HS-27A (cell line): Measurements from ENCODE around the gene LILRA5.
A peak's percentile ranks its signal among the peaks of the same experiment; 100 is the strongest.
"Not testable (repeated sequence)": the region's sequence is repeated elsewhere in the genome, so short reads cannot be mapped to it uniquely, and the experiment has no call there.

Experiments used
- DNase-seq: peaks from one replicate; pipeline ENCODE4 v3.0.0-alpha.2; 2012; ENCODE audit warnings: low read depth, missing footprints

The LILRA5 gene

DNA sequence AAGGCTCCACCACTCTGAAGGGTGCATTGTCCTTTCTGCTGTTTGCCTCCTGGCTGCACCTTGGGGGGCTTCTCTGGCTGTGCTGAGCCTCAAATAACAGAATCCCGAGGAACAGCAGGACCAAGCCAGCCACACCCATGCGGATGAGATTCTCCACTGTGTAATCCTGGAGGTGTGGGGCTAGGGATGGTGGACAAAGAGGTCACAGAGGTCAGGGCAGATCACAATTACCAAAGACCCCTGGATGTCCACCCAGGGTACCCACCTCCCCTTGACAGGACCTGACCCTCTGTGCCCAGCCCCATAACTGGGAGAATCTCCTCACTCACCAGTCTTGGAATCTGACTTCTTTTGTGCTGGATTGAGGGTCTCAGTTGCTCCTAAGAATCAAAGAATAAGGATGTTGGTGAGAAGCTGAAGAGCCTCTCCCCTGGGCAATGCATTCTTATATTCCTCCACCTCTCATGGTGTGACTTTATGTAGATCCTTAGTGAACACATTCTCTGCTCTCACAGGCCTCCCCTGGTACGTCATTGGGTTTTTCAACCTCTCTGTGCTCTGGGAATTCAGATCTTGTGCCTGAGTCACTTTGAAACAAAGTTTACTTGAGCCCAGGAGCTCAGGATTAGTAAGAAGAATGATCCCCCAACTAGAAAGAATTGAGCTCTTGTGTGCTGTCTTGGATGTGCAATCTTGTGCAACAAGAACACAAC, 20.8 kb upstream of the LILRA5 start:
- no peak for DNase-seq

GRCh38 chr19:54332149-54332548, 19.2 kb upstream of the LILRA5 start:
- no peak for DNase-seq

GRCh38 chr19:54331626-54332025, 18.7 kb upstream of the LILRA5 start:
- DNase-seq, result no peak

DNA sequence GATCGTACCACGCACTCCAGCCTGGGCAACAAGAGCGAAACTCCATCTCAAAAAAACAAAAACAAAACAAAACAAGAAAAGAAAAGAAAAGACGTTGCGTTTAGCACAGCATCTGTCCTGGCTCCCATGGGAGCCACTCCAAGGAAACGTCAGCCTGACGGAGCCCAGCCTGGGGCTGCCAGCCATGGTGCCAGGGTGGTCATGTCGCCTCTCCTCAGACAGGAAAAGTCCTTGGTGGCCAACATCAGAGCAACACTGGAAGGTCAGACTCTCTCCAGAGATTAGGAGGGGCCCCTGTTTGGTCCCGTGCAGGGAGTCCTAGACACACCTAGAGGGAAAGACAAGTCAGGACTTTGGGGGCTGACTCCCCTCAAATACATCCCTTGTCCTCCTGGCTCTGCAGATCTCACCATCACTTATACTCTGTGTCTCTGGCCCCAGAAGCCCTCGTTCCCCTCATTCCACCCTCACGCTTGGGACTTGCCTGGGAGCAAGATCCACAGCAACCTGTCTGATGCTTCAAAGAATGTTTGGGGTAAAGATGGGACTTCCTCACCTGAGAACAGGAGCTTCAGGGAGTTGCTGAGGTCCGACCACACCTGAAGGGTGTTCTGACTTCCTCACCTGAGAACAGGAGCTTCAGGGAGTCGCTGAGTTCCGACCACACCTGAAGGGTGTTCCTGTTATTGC, 16.7 kb upstream of the LILRA5 start:
- DNase-seq, result no peak

GRCh38 chr19:54328781-54329180, 15.8 kb upstream of the LILRA5 start:
- not testable (repeated sequence) for DNase-seq

GRCh38 chr19:54325631-54326030, 12.7 kb upstream of the LILRA5 start:
- no peak for DNase-seq

- DNase-seq, result peak; percentile 9
Observed at GRCh38 chr19:54325194-54325621, 12.2 kb upstream of the LILRA5 start.

- DNase-seq, result no peak
Observed at GRCh38 chr19:54324071-54324470, 11.1 kb upstream of the LILRA5 start.

GRCh38 chr19:54322934-54323333, 10.0 kb upstream of the LILRA5 start:
- not testable (repeated sequence) for DNase-seq

DNA sequence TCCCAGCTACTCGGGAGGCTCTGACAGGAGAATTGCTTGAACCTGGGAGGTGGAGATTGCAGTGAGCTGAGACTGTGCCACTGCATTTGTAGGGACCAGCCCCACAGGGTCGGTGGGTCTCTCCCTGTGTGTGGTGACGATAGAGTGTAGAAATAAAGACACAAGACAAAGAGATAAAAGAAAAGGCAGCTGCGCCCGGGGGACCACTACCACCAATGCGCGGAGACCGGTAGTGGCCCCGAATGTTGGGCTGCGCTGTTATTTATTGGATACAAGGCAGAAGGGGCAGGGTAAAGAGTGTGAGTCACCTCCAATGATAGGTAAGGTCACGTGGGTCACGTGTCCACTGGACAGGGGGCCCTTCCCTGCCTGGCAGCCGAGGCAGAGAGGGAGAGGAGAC, 9.3 kb upstream of the LILRA5 start:
- DNase-seq, result not testable (repeated sequence)

- DNase-seq, result no peak
Observed at GRCh38 chr19:54319892-54320670, 7.1 kb upstream of the LILRA5 start.

DNA sequence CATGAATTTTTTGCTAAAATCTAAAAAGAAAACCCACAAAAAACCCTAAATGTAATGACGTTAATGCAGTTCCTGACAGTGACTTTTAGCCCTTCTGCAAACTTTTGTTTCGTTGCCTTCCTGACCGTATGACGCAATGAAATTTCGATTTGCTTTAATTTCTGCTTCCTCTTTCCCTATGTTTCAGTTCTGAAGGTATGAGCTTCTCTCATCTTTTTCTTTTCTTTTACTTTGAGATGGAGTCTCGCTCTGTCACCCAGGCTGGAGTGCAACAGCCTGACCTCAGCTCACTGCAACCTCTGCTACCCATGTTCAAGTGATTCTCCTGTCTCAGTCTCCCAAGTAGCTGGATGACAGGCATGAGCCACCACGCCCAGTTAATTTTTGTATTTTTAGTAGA, 6.1 kb upstream of the LILRA5 start:
- no peak for DNase-seq

DNA sequence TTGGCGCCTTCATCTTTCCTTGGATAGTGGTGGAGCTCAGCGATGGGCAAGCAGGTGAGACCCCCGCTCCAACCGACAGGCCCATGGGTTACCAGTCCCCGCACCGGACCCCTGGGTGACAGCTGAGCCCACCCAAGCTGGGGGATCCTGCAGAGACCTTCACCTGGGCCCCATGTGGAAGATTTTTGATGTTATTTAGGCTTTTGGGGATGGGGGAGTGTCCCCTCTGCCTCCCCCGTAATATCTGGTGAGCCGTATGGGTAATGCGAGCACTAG, 4.9 kb upstream of the LILRA5 start:
- no peak for DNase-seq

DNA sequence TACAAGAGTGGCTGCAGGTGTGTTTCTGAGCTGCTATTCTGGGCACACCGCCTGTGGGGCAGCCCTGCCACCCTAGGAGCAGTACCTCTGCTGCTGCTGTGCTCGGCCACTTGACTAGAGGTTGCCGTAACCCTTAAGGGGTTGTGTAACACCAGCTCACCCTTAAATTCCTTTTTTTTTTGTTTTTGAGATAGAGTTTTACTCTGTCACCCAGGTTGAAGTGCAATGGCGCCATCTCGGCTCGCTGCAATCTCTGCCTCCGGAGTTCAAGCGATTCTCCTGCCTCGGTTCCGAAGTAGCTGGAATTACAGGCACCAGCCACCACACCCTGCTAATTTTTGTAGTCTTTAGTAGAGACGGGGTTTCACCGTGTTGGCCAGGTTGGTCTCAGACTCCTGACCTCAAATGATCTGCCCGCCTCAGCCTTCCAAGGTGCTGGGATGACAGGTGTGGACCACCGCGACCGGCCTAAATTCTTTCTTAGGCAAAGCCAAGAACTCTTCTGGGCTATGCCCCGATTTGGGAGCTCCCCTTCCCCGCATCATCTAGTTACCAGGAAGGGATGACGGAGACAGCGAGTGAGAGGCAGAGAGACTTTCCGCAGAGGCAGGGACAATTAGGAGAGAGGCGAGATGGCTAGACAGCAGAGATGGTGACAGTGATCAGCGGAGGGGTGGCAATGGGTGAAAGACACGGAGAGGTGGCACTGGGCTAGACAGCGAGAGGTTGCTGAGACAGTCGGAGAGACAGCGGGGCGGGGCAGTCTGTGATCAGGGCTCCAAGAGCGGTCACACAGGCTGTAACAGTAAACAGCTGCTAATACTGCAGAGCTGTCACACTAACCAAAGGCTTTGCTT, 4.4 kb upstream of the LILRA5 start:
- no peak for DNase-seq

DNA sequence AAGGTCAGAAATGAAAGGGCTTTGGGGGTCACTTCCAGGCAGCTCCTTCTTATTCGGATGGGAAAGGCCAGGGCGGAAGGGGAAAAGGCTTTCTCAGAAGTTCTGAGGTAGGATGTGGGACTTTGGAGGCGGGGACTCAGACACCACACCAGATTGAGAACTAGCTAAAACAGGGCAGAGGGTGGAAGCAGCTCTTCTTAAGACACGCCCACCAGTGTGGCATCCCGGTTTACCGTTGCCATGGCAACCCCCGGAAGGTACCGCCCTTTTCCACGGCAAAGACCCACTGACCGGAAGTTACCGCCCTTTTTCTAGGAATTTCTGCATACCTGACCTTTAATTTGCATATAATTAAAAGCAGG, 3.8 kb upstream of the LILRA5 start:
- DNase-seq, result no peak

- no peak for DNase-seq
Observed at GRCh38 chr19:54315956-54316355, 3.0 kb upstream of the LILRA5 start.

DNA sequence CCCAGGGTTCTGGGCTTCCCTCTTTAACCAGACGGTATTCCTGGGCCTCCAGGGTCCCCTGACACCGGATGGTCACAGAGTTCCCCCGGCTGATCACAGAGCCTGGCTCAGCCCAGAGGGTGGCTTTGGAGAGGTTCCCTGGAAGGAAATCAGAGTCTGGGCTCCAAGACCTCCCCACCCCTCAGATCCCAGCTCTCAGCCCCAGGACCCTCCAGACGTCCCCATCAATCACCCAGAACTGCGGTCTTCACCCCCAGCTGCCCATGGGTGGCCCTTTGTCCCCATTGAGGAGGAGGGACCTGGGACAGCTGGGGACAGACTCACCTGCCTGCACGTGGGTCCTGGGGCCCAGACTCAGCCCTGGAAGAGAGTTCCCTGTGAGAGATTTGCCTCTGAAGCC, 955 bp downstream of the LILRA5 start:
- DNase-seq, result no peak

- no peak for DNase-seq
Observed at GRCh38 chr19:54311486-54311885, 1.5 kb downstream of the LILRA5 start.

DNA sequence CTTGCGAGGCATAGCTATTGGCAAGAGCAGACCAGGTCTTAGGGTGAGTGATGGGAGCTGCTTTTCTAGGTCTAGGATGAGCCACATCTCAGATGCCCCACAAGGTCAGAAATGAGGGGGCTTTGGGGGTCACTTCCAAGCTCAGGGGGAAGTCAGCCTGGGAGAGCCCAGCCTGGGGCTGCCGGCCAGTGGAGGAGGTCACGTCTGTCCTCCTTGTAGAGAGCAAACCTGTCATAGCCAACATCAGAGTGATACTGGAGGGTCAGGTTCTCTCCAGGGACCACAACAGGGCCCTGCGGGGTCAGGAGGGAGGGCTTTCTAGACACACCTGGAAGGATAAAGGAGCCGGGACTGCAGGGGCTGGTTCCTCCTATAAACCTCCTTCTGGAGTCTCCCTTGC, 2.4 kb downstream of the LILRA5 start:
- DNase-seq, result no peak

DNA sequence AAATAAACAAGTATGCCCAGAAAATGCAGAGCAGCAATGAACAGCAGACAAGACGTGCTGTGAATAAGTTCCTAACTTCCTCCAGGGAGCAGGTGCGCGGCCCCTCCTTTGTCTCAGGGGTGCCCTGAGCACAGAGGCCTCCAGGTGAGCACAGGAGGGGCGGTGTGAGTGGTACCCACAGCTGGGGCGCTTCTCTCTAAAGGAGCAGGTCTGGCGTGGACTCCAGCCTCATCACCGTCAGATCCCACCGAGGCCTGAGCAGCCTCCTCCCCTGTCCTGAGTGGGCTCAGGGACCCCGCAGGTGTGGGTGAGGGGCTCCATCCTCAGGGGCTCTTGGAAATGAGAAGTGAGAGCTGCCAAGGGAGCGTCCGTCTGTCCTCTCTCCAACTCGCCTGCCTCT, 3.2 kb downstream of the LILRA5 start:
- no peak for DNase-seq

DNA sequence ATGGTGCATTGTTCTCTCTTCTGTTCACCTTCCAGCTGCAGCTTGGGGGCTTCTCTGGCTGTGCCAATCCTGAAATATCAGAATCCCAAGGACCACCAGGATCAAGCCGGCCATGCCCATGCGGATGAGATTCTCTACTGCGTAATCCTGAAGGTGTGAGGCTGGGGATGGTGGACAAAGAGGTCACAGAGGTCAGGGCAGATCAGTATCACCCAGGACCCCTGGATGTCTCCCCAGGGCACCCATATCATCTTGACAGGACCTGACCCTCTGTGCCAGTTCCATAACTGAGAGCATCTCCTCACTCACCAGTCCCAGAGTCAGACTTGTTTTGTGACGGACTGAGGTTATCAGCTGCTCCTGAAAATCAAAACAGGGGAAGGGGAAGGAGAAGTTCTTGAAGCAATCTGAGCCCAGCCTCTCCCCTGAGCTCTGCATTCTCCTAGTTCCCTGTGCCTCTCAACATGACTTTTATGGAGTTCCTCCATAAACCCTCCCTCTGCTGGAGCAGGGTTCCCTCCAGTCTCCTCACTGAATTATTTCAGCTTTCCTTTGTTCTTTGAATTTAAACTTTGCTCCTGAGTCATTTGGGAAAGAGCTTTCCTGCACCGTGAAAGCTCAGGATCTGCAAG, 5.5 kb downstream of the LILRA5 start:
- no peak for DNase-seq

- DNase-seq, result no peak
Observed at GRCh38 chr19:54305141-54305540, 7.8 kb downstream of the LILRA5 start.
